ENCODE data around the gene SNAPC2.

The SNAPC2 gene

DNA sequence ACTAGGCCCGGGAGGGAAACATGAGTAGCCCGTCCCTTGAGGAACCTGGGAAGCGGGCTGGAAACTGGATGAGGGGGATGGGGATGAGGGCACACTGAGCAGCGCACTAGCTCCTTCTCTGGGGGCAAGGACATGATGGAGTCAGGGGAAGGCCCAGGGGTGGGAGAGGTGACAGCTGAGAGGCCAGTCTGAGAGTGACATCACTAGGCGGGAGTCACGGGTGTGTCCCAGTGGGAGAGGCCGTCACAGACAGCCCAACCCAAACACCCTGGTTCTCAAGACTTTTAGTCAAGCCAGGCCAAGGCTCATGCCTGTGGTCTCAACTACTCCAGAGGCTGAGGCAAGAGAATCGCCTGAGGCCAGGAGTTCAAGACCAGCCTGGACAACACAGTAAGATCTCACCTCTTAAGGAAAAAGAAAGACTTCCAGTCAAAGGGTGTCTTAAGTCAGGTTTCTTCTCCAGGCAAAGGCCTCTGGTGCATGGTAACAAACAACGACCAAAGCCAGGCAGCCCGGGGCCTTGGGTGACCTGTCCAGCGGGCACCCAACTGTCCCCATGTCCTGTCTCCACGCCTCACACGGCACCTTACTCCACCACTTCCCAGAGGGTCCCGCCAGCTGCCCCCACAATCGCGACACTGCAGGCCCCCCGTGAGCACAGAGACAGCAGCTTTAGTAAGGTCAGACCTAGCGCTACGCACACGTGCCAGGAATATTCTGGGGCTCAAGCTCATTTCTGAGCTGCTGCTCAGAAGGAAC, 48.8 kb downstream of the SNAPC2 start:
- DNase-seq (ENCODE audit: low read depth in 3 of 3) = no peak

DNA sequence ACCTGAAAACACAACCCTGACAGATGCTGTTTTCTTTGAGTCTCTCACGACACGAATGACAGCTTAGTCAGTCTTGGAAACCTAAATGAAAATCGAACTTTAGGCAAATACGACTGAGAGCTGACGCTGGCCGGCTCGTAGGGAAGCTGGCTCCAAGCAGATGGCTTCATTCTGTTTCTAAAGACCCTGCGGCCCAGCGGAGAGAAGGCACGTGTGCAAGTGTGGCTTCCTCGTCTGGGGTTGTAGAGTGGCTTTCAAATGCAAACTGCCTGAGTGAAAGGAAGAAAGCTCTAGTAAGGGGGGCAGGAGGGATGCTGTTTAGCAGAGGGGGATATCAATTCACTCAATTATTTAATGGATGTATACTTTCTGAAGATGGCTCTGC, 49.4 kb downstream of the SNAPC2 start:
- no peak for DNase-seq (ENCODE audit: low read depth in 3 of 3)

DNA sequence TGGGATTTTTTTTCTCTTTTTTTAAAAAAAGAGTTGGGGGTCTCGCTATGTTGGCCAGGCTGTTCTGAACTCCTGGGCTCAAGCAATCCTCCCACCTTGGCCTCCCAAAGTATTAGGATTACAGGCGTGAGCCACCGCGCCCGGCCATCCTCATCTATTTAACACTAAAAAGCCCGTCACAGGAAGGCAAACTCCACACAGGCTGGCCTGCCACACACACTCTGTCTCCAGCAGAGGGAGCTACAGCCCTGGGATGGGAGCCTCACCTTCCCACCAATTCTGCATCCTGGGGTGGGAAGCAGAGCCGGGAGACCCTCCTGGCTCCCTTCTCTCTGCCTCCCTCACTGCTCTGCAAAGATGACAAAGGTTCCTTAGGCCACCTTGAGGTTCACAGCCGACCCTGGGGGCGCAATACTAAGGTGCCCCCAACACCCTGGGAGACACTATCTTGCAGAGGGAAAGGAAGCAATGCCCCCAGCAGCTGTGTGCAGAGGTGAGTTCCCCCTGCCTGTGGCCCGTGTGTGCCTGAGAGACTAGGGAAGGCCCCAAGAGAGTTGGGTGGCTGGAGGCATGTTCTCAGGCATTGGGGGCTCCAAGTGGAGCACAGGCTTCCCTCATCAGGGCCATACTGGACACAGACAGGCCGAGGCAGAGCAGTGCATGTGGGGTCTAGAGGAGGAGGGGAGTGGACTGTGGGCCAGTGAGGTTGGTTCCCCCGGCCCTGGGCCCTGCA, 50.7 kb downstream of the SNAPC2 start:
- DNase-seq (ENCODE audit: low read depth in 3 of 3) = no peak

DNA sequence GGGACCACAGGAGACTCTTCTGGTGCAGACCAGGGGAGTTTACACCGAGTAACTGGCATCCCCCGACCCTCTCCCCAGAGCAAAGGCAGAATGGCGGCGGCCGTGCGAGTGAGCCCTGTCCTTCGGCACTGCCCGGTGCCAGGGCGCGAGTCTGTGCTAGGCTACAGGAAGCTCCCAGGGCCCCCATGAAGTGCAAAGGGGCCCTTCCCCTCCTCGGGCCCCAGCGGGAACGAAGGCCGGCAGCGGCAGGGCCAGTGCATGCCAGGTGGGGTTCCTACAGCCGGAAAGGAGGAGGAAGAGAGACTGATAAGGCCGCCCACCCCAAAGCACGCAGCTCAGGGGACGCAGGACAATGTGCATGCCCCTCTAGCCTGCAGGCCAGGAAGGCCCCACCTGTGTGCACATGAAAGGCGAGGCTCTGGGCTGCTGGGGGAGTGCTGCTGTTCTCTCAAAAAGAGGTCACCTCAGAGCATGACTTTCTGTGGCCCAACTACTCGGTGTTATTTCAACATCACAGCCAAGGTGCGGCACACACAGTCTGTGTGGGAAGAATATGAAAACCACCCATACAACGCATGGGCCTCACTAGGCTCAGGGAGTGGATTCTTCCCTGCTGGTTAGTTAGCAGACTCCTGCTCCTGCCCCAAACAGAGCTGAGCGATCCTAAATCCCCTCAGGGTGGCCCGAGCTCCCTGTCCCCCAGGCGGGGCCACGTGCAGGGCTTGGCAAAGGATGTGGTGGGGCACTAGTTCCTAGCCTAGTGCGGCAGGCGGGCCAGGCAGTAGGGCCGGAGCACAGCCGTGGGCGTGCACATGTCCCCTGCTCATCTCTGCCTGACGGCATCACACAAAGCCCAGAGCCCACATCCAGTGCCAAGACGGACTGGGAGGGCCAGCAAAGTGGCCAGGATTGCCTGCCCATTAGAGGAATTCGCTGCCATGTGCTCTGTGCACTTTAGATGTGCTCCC, 51.7 kb downstream of the SNAPC2 start:
- no peak for DNase-seq (ENCODE audit: low read depth in 3 of 3)
